ENCODE measurements around the gene HPGDS.
"Not testable (repeated sequence)": the region's sequence is repeated elsewhere in the genome, so short reads cannot be mapped to it uniquely, and the experiment has no call there.

HPGDS gene

GRCh38 chr4:94342694-94343093 is at the start of gene HPGDS:
Gene HPGDS (minus strand): TSS chr4:94342836. CDS start chr4:94334629, 8,207 bp downstream.
- no peak within 1 kb of the TSS for H3K27ac ChIP-seq
- DNase-seq (ENCODE audit: low read depth, low spot score) = no peak

GRCh38 chr4:94390804-94391410 is 48.3 kb upstream of the HPGDS start:
- no peak overlapping the region for H3K27ac ChIP-seq
- DNase-seq (ENCODE audit: low read depth, low spot score) = no peak

DNA sequence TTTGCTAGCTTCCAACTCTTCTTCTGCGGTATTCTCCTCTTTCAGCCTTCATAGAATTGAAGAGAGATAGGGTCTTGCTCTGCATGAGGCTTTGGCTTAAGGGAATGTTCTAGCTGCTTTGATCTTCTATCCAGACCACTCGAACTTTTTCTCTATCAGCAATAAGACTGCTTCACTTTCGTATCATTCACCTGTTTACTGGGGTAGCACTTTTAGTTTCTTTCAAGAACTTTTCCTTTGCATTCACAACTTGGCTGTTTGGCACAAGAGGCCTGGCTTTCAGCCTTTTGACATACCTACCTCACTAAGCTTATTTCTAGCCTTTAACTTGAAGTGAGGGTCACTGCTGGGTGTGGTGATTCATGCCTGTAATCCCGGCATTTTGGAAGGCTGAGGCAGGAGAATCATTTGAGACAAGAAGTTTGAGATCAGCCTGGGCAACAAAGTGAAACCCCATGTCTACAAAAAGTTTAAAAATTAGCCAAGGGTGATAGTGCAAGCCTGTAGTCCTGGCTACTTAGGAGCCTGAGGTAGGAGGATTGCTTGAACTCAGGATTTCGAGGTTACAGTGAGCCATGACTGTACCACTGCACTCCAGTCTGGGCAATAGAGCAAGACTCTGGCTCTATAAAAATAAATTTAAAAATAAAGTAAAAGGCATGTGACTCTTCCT is 47.1 kb upstream of the HPGDS start:
- DNase-seq (ENCODE audit: low read depth, low spot score) = no peak
- no peak overlapping the region for H3K27ac ChIP-seq

DNA sequence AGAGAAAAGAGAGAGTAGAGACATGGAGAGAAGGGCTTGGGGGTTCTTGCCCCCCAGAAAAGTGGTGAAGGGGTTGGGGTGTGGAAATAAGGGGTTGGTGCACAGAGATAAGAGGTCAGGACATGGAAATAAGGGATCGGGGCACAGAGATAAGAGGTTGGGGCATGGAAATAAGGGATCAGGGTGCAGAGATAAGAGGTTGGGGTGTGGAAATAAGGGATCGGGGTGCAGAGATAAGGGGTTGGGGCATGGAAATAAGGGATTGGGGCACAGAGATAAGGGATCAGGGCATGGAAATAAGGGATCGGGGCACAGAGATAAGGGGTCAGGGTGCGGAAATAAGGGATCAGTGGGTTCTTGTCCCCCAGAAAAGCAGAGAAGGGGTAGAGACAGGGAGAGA is 45.3 kb upstream of the HPGDS start:
- not testable (repeated sequence) for DNase-seq (ENCODE audit: low read depth, low spot score); H3K27ac ChIP-seq

DNA sequence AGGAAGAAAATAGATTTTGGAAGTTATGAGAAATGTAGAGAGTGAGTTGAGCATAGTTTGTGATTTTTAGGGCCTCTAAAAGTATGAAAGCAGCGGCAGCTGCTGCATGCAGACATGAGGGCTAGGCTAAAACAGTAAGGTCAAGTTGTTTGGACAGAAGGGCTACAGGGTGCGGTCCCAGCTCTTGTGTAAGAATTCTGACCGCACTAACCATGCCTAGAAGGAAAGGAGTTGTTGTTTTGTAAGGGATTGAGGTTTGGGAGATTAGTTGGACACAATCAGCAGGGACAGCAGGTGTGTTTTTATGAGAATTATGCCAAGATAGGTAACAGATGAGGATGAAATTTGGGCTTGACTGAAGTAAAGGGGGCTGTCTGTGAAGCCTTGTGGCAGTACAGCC is 42.8 kb upstream of the HPGDS start:
- H3K27ac ChIP-seq; DNase-seq (ENCODE audit: low read depth, low spot score): not testable (repeated sequence)

DNA sequence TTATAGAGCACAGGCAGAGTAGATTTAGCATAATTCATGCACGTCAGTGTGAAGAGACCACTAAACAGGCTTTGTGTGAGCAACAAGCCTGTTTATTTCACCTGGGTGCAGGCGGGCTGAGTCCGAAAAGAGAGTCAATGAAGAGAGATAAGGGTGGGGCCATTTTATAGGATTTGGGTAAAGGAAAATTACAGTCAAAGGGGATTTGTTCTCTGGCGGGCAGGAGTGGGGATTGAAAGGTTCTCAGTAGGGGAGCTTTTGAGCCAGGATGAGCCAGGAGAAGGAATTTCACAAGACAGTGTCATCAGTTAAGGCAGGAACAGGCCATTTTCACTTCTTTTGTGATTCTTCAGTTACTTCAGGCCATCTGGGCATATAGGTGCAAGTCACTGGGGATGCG is 40.3 kb upstream of the HPGDS start:
- not testable (repeated sequence) for H3K27ac ChIP-seq; DNase-seq (ENCODE audit: low read depth, low spot score)

GRCh38 chr4:94378047-94378446 is 35.4 kb upstream of the HPGDS start:
- H3K27ac ChIP-seq = no peak overlapping the region
- no peak for DNase-seq (ENCODE audit: low read depth, low spot score)

DNA sequence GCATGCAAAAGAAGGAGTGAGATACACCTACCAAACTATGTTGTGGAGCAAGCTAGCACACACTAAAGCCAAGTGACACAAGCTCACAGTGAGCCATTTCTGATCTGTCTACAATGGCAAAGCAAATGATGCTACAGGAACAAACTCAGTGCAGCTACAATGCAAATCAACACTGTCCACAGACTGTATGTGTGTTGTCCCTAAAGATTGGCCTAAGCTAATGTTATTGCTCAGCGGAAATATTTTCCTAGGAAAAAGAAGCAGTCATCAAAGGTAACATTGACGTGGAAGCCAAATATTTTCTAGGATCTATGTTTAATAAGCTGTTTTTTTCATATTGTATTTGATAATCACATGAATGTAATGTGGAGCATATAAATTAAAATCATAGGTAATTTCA is 34.7 kb upstream of the HPGDS start:
- no peak for DNase-seq (ENCODE audit: low read depth, low spot score)
- no peak overlapping the region for H3K27ac ChIP-seq

GRCh38 chr4:94375364-94375763 is 32.7 kb upstream of the HPGDS start:
- H3K27ac ChIP-seq = no peak overlapping the region
- DNase-seq (ENCODE audit: low read depth, low spot score) = no peak

DNA sequence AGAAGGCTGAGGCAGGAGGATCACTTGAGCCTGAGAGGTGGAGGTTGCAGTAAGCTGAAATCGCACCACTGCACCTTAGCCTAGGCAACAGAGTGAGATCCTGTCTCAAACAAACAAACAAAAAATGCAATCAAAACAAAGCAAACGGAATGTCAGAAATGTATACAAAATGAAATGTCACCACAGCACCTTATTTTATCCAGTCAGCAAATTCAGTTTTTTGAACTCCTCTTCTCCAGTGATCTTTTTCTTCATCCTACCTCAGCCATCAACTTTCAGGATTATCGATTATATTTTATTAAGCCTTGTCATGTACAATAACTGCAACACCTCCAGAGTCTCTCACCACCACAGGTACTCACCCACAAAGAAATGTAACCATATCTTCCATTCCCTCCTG is 31.1 kb upstream of the HPGDS start:
- no peak for DNase-seq (ENCODE audit: low read depth, low spot score)
- H3K27ac ChIP-seq = no peak overlapping the region

GRCh38 chr4:94372991-94373390 is 30.4 kb upstream of the HPGDS start:
- H3K27ac ChIP-seq = no peak overlapping the region
- DNase-seq (ENCODE audit: low read depth, low spot score) = no peak

DNA sequence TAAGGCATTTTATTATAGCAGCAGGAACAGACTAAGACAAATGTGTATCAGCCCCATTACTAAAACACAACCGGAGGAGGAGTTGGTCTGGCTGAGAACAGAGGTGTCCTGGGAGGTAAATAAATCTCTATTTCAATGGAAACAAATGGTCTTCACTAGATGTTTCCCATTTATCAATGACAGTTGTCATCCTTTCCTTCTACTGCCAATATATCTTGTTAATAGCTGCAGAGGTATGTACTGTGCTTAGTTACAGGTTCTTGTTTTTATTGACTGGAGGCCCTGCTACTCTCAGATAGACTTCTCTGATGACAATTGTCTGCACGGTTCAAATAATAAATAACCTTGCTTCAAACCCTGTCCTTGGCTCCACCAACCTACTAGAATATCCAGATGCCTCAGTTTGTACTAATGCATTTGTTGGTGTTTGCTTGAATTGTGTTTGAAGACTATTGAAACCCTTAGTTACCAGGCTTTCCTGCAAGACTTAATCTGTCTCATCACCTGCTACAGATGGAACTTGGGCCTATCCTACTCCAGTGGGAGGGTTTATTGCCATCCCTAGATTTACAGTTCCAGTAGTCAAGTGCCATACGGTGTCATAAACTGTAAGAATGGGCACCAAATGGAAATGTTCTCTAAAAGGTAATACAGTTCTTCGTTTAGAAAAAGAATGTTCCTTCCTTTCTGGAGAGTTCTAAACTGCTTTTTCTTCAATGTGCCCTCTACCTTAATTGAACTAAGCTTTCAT is 29.8 kb upstream of the HPGDS start:
- DNase-seq (ENCODE audit: low read depth, low spot score) = no peak
- H3K27ac ChIP-seq = no peak overlapping the region

DNA sequence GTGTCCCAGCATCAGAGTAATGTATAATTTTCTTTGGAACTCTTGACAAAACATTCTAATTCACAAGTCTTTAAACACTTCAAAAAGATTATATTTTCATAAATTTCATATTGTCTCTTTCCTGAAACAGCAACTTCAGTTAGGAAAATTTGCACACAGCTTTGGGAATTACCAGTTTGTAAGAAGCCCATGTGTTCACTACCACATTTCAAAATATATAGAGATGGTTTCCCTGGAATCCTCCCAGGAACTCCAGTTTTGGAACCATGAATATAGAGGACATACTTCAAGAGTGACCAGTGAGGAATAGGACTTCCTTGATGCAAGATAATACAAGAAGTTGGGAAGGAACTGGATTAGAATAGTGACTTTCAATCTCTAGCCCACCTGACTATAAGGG is 28.7 kb upstream of the HPGDS start:
- DNase-seq (ENCODE audit: low read depth, low spot score) = no peak
- H3K27ac ChIP-seq = no peak overlapping the region

- no peak overlapping the region for H3K27ac ChIP-seq
- no peak for DNase-seq (ENCODE audit: low read depth, low spot score)
These were observed 28.1 kb upstream of the HPGDS start for GRCh38 chr4:94370533-94371254.

- no peak for DNase-seq (ENCODE audit: low read depth, low spot score)
- no peak overlapping the region for H3K27ac ChIP-seq
These were observed 26.4 kb upstream of the HPGDS start for GRCh38 chr4:94369046-94369445.

- DNase-seq (ENCODE audit: low read depth, low spot score) = no peak
- H3K27ac ChIP-seq = no peak overlapping the region
These were observed 25.8 kb upstream of the HPGDS start for GRCh38 chr4:94368459-94368858.

GRCh38 chr4:94365304-94365703 is 22.7 kb upstream of the HPGDS start:
- H3K27ac ChIP-seq = no peak overlapping the region
- DNase-seq (ENCODE audit: low read depth, low spot score) = no peak

GRCh38 chr4:94364527-94364926 is 21.9 kb upstream of the HPGDS start:
- H3K27ac ChIP-seq = no peak overlapping the region
- no peak for DNase-seq (ENCODE audit: low read depth, low spot score)

- DNase-seq (ENCODE audit: low read depth, low spot score) = no peak
- H3K27ac ChIP-seq = no peak overlapping the region
These were observed 20.6 kb upstream of the HPGDS start for GRCh38 chr4:94363136-94363655.

GRCh38 chr4:94359838-94360237 is 17.2 kb upstream of the HPGDS start:
- no peak overlapping the region for H3K27ac ChIP-seq
- no peak for DNase-seq (ENCODE audit: low read depth, low spot score)

DNA sequence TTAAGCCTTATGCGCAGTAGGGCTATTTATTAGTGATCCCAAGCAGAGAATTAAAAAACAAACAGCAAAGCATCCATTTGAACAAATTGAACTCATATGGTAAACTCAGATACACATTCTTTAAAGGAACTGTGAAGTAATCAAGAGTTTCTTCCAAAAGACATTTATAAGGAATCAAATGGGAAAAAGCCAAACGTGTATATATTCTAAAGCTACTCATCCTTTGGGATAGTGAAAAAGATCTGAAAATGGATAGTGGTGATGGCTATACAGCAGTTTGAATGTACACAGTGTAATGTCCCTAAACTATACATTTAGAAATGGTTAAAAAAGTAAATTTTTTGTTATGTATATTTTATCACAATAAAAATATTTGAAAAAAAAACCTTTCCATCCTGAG is 16.6 kb upstream of the HPGDS start:
- no peak overlapping the region for H3K27ac ChIP-seq
- DNase-seq (ENCODE audit: low read depth, low spot score) = no peak

Measured in epithelial cell of prostate (primary cell).